SH-SY5Y (cell line): ENCODE data around the gene MRLN.

Source experiments
- GATA2 ChIP-seq: IDR thresholded peaks from 2 replicates; pipeline ENCODE4 v1.6.1; 2011; ENCODE audit warnings: mild to moderate bottlenecking, low read depth, low read length
- GATA3 ChIP-seq: IDR thresholded peaks from 2 replicates; pipeline ENCODE4 v1.6.1; 2011; ENCODE audit warnings: low read depth, mild to moderate bottlenecking, low read length, moderate library complexity

GRCh38 chr10:59801171-59801570 lies 47.9 kb upstream of the MRLN start:
- TF ChIP-seq GATA2 (no peak), GATA3 (no peak)
